Measurements from ENCODE around the gene E2F8.

E2F8 gene

DNA sequence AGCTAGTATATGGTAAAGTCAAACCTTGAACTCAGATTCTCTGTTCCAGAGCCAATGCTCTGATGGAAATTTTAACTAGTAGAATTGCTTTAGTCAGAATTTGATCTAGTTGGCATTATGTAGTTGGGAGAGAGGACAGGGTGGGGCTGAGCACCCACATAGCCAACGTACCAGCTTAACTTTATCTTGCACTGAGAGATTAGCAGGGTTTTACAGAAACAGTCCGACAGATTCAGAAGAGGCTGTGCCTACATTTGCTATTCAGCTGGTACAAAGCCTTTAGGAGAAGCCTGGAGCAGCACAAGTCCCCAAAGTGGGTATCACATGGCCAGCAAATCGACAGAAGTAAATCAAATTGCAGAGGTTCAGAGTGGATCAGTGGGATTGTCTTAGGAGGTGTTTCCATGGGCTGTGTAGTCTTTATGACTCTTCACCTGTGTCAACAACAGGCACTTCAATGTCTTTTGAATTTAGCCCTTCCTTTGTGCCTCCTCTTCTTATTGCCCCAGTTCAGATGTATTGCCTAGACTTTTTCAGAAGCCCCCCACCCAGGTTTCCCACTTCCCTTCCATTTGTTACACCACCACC, 31.7 kb downstream of the E2F8 start:
- H3K9me3 ChIP-seq (ENCODE audit: low read depth, low read length), result no peaks in the 10 kb centered on the region
- no peak for DNase-seq (ENCODE audit: low read depth, low spot score)
- no peak for TF ChIP-seq EZH2 (IDR thresholded peaks at IDR 0.05)
- no peak for TF ChIP-seq POLR2AphosphoS5 (IDR thresholded peaks at IDR 0.05; ENCODE audit: borderline replicate concordance, low read depth, low read length)
- no peak for TF ChIP-seq FOXP2 (optimal IDR thresholded peaks at IDR 0.05; ENCODE audit: control extremely low read depth, extremely low read length, insufficient read depth)
- H3K27ac ChIP-seq, result no peak overlapping the region
- H3K4me3 ChIP-seq, result no peak overlapping the region
- H3K9ac ChIP-seq (ENCODE audit: insufficient read length), result no peak overlapping the region
- H3K36me3 ChIP-seq (ENCODE audit: insufficient read depth, low read length), result no peaks in the 10 kb centered on the region

DNA sequence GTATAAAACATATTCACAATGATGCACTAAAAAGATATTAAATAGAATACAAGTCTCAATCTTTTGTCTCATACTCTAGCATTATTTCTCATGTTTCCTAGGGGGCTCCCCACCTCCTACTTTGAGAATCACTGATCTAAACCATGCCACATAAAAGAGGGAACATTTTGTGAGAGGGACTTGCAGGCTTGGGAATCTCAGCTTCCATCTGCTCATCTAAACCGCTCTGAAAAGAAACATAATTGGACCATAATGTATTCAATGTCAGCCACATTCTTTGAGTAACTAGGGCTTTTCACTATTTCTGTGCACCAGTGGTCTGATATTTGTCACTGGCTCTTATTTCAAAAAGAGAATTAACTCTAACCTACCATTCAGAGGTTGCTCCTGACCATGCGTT, 32.6 kb downstream of the E2F8 start:
- Histone ChIP-seq H3K4me3 (no peak overlapping the region), H3K9me3 (ENCODE audit: low read depth, low read length) (no peaks in the 10 kb centered on the region), H3K27ac (no peak overlapping the region), H3K36me3 (ENCODE audit: insufficient read depth, low read length) (no peaks in the 10 kb centered on the region), H3K9ac (ENCODE audit: insufficient read length) (no peak overlapping the region)
- DNase-seq (ENCODE audit: low read depth, low spot score), result no peak
- TF ChIP-seq FOXP2 (optimal IDR thresholded peaks at IDR 0.05; ENCODE audit: control extremely low read depth, extremely low read length, insufficient read depth) (no peak), POLR2AphosphoS5 (IDR thresholded peaks at IDR 0.05; ENCODE audit: borderline replicate concordance, low read depth, low read length) (no peak), EZH2 (IDR thresholded peaks at IDR 0.05) (no peak)

DNA sequence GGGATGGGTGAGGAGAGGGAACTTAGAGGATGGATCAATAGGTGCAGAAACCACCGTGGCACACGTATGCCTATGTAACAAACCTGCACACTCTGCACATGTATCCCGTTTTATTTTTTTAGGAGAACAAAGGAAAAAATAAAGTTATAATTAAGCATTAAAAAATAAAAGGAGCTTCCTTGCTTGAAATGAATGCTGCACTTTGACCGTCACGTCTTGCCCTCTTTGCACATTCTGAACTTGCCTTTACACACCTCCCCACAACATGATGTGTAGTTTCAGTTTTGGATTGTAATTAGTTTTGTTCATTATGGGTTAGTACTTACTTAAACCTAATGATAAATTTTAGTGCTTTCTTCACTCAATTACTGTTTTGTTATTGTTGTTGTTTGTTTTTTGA, 35.9 kb downstream of the E2F8 start:
- Histone ChIP-seq H3K9ac (ENCODE audit: insufficient read length) (no peak overlapping the region), H3K4me3 (no peak overlapping the region), H3K9me3 (ENCODE audit: low read depth, low read length) (no peaks in the 10 kb centered on the region), H3K27ac (no peak overlapping the region), H3K36me3 (ENCODE audit: insufficient read depth, low read length) (no peaks in the 10 kb centered on the region)
- DNase-seq (ENCODE audit: low read depth, low spot score), result no peak
- no peak for TF ChIP-seq POLR2AphosphoS5 (IDR thresholded peaks at IDR 0.05; ENCODE audit: borderline replicate concordance, low read depth, low read length)
- no peak for TF ChIP-seq FOXP2 (optimal IDR thresholded peaks at IDR 0.05; ENCODE audit: control extremely low read depth, extremely low read length, insufficient read depth)
- no peak for TF ChIP-seq EZH2 (IDR thresholded peaks at IDR 0.05)

DNA sequence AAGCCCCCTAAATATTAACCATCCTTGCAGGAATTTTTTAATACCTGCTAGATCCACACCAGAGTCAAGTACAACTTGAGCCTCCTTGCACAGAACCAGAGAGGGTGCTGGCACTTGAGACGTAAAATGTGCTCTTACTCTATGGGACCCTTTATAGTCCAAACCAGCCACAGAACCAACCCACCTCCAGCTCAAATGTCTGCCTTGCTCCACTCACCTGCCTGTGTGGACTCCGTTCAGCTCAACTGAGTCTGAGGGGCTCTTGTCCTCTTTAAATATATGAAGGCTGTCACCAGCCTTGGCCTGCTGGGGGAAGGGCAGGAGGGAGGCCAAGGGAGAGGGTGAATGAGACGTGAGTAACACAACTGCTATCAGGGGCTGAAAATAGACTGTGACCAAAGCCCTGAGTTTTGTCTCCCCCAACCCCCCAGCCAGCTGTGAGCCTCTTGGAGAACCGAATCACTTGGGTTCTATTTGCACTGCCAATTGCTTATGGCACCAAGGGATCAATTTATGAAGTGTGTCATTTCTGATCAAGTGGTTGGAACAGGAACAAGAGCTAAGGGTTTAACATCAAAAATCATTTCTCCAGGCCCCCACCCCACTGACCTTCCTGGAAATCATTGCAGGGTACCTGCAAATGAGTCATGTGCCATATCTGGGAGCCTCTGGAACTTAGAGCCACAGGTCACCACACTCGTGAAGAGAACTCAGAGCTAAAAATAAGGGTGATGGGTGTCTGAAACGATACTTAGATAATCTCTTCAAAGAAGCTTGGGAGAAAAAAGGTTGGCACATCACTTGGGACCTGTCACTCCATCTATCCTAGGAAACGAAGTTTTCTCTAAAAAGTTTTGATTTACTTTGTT, 38.8 kb downstream of the E2F8 start, which contains the start of gene CSRP3:
CSRP3 (minus strand) TSS at position 247 of the 869 bp plus-strand sequence. CDS start 9,535 bp downstream, outside the sequence.
- no peak within 1 kb of the TSS for H3K9ac ChIP-seq (ENCODE audit: insufficient read length)
- no peak for DNase-seq (ENCODE audit: low read depth, low spot score)

DNA sequence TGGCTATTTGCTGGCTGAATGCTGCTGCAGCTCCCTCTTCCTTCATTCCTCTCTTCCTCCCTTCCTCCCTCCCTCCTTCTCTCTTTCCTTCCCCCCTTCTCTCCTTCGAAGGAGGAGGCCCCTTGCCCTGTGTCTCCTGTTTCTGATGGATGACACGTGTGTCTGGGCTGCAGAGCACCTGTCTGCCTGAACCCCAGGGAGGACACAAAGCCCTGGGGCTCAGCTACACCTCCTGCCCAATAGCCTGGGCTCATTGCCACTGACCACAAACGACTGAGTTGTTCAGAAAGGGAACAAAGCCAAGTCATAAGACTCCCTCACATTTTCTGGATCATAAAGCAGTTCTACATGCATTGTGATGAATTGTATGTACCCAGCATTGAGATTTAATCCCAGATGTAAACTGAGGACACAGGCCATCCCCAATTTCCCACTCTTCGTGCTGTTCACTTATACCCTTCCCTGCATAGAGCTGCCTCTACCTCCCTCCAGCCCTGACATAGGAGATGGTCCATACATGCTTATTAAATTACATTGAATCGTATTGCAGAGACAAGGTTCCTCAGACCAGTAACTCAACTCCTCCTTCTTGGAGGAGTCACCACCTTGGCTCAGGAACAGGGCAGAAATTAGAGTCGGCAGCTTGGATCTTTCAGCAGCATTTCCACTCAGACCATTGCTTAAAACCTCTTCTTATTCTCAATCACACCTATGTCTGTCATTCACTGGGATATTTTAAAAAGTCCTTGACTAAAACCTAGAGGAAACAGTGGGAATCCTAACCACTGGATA, 40.1 kb downstream of the E2F8 start:
- no peak for TF ChIP-seq POLR2AphosphoS5 (IDR thresholded peaks at IDR 0.05; ENCODE audit: borderline replicate concordance, low read depth, low read length)
- no peak for TF ChIP-seq FOXP2 (optimal IDR thresholded peaks at IDR 0.05; ENCODE audit: control extremely low read depth, extremely low read length, insufficient read depth)
- TF ChIP-seq EZH2 (IDR thresholded peaks at IDR 0.05), result no peak
- Histone ChIP-seq H3K4me3 (no peak overlapping the region), H3K27ac (no peak overlapping the region), H3K9ac (ENCODE audit: insufficient read length) (no peak overlapping the region), H3K9me3 (ENCODE audit: low read depth, low read length) (no peaks in the 10 kb centered on the region), H3K36me3 (ENCODE audit: insufficient read depth, low read length) (no peaks in the 10 kb centered on the region)
- DNase-seq (ENCODE audit: low read depth, low spot score), result no peak

More for the DNA sequence above, 38.8 kb downstream of the E2F8 start, which contains the start of gene CSRP3:
- no peak for TF ChIP-seq EZH2 (IDR thresholded peaks at IDR 0.05)
- no peak for TF ChIP-seq POLR2AphosphoS5 (IDR thresholded peaks at IDR 0.05; ENCODE audit: borderline replicate concordance, low read depth, low read length)
- TF ChIP-seq FOXP2 (optimal IDR thresholded peaks at IDR 0.05; ENCODE audit: control extremely low read depth, extremely low read length, insufficient read depth), result no peak
- no peak within 1 kb of the TSS for H3K27ac ChIP-seq
- H3K36me3 ChIP-seq (ENCODE audit: insufficient read depth, low read length), result no peaks in the 10 kb centered on the region
- H3K4me3 ChIP-seq, result no peak within 1 kb of the TSS
- H3K9me3 ChIP-seq (ENCODE audit: low read depth, low read length), result no peaks in the 10 kb centered on the region

DNA sequence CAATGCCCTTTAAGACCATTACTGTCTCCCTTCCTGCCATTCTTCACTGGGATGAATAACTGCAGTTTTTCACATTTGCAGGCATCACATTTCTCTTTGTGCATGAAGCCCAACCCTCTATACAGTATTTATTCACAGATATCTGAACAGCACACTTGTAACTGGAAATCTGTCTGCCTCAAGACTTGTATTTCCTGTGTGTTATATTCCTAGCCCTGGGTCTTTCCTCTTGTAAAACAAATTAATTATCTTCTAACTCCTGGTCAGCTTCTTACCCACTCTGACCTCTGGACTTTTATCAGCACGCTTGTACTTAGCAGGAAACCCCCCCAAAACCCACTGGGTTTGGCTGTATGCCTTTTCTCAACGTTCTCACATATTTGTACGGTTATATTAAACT, 41.0 kb downstream of the E2F8 start:
- Histone ChIP-seq H3K9me3 (ENCODE audit: low read depth, low read length) (no peaks in the 10 kb centered on the region), H3K9ac (ENCODE audit: insufficient read length) (no peak overlapping the region), H3K27ac (no peak overlapping the region), H3K36me3 (ENCODE audit: insufficient read depth, low read length) (no peaks in the 10 kb centered on the region), H3K4me3 (0 out of 2 replicates have a peak overlapping the region, but pooled peaks have one; percentile 0)
- TF ChIP-seq FOXP2 (optimal IDR thresholded peaks at IDR 0.05; ENCODE audit: control extremely low read depth, extremely low read length, insufficient read depth) (no peak), POLR2AphosphoS5 (IDR thresholded peaks at IDR 0.05; ENCODE audit: borderline replicate concordance, low read depth, low read length) (no peak), EZH2 (IDR thresholded peaks at IDR 0.05) (no peak)
- no peak for DNase-seq (ENCODE audit: low read depth, low spot score)

DNA sequence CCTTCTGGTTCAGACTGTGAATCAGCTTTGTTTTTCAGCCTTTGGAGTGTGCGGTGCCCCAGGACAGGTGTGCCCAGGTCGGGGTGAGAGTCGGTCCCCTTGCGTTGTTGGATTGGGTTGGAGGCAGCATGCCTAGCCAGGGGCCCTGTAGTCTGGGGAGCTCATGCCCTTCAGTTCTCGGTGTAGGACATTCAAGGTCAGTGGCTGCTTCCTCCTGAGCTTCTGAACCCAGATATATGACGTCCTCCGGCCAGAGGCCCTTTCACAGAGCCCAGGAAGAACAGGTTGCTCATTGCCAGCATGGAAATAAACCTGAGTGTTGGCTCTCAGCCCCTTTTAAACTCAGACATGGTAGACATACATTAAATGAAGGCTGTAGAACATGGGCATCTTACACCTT, 41.7 kb downstream of the E2F8 start:
- DNase-seq (ENCODE audit: low read depth, low spot score), result no peak
- H3K4me3 ChIP-seq, result no peak overlapping the region
- H3K27ac ChIP-seq, result no peak overlapping the region
- TF ChIP-seq FOXP2 (optimal IDR thresholded peaks at IDR 0.05; ENCODE audit: control extremely low read depth, extremely low read length, insufficient read depth) (no peak), POLR2AphosphoS5 (IDR thresholded peaks at IDR 0.05; ENCODE audit: borderline replicate concordance, low read depth, low read length) (no peak), EZH2 (IDR thresholded peaks at IDR 0.05) (no peak)
- H3K9me3 ChIP-seq (ENCODE audit: low read depth, low read length), result no peaks in the 10 kb centered on the region
- no peak overlapping the region for H3K9ac ChIP-seq (ENCODE audit: insufficient read length)
- no peaks in the 10 kb centered on the region for H3K36me3 ChIP-seq (ENCODE audit: insufficient read depth, low read length)

DNA sequence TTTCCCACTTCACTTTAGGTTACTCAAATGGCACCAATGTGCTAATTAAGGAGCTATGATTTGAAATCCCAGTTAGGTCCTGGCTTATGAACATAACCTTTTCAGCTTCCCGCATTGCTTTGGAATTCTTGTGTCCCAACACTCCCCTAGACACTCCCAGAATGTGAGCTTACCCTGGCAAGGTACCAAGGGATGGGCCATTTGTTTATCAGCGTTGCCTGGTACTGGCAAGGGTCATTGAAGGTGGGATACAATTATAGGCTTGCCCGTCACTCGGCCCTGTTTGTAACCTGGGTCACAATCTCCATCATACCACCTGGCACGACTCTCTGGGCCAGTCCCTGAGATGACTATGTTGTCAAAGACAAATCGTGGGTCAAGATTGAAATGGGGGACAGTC, 44.3 kb downstream of the E2F8 start:
- DNase-seq (ENCODE audit: low read depth, low spot score), result no peak
- H3K9me3 ChIP-seq (ENCODE audit: low read depth, low read length), result no peaks in the 10 kb centered on the region
- H3K4me3 ChIP-seq, result no peak overlapping the region
- no peaks in the 10 kb centered on the region for H3K36me3 ChIP-seq (ENCODE audit: insufficient read depth, low read length)
- no peak overlapping the region for H3K9ac ChIP-seq (ENCODE audit: insufficient read length)
- TF ChIP-seq EZH2 (IDR thresholded peaks at IDR 0.05) (no peak), FOXP2 (optimal IDR thresholded peaks at IDR 0.05; ENCODE audit: control extremely low read depth, extremely low read length, insufficient read depth) (no peak), POLR2AphosphoS5 (IDR thresholded peaks at IDR 0.05; ENCODE audit: borderline replicate concordance, low read depth, low read length) (no peak)
- no peak overlapping the region for H3K27ac ChIP-seq
